Measurements from ENCODE around the gene MRPL44.

The MRPL44 gene

GRCh38 chr2:223957092-223957851 is at the start of gene MRPL44:
TSS of gene MRPL44 (plus strand) at chr2:223957463. CDS start at chr2:223957473, 10 bp downstream.
- in situ Hi-C loops (cut with HindIII; ENCODE audit: low sequenced_read_pairs), result no loop called here

GRCh38 chr2:223908304-223908998 is 48.8 kb upstream of the MRPL44 start:
- in situ Hi-C loops (cut with HindIII; ENCODE audit: low sequenced_read_pairs), result no loop called here

GRCh38 chr2:223909001-223909741 is 48.1 kb upstream of the MRPL44 start:
- in situ Hi-C loops (cut with HindIII; ENCODE audit: low sequenced_read_pairs), result no loop called here

GRCh38 chr2:223914324-223914723 is 42.9 kb upstream of the MRPL44 start:
- in situ Hi-C loops (cut with HindIII; ENCODE audit: low sequenced_read_pairs), result no loop called here

- in situ Hi-C loops (cut with HindIII; ENCODE audit: low sequenced_read_pairs), result no loop called here
These were observed 42.2 kb upstream of the MRPL44 start for GRCh38 chr2:223915071-223915470.

- in situ Hi-C loops (cut with HindIII; ENCODE audit: low sequenced_read_pairs), result no loop called here
These were observed 40.9 kb upstream of the MRPL44 start for GRCh38 chr2:223916181-223916920.

- in situ Hi-C loops (cut with HindIII; ENCODE audit: low sequenced_read_pairs), result no loop called here
These were observed 38.6 kb upstream of the MRPL44 start for GRCh38 chr2:223918671-223919134.

- in situ Hi-C loops (cut with HindIII; ENCODE audit: low sequenced_read_pairs), result no loop called here
These were observed 37.2 kb upstream of the MRPL44 start for GRCh38 chr2:223920109-223920508.

GRCh38 chr2:223921204-223921603 is 36.1 kb upstream of the MRPL44 start:
- in situ Hi-C loops (cut with HindIII; ENCODE audit: low sequenced_read_pairs), result no loop called here

- in situ Hi-C loops (cut with HindIII; ENCODE audit: low sequenced_read_pairs), result no loop called here
These were observed 35.0 kb upstream of the MRPL44 start for GRCh38 chr2:223922308-223922707.

- in situ Hi-C loops (cut with HindIII; ENCODE audit: low sequenced_read_pairs), result no loop called here
These were observed 33.3 kb upstream of the MRPL44 start for GRCh38 chr2:223923976-223924375.

- in situ Hi-C loops (cut with HindIII; ENCODE audit: low sequenced_read_pairs), result no loop called here
These were observed 32.2 kb upstream of the MRPL44 start for GRCh38 chr2:223925106-223925505.

GRCh38 chr2:223928113-223929006 is 28.9 kb upstream of the MRPL44 start:
- in situ Hi-C loops (cut with HindIII; ENCODE audit: low sequenced_read_pairs), result no loop called here

GRCh38 chr2:223929571-223930102 is 27.6 kb upstream of the MRPL44 start:
- in situ Hi-C loops (cut with HindIII; ENCODE audit: low sequenced_read_pairs), result no loop called here

- in situ Hi-C loops (cut with HindIII; ENCODE audit: low sequenced_read_pairs), result no loop called here
These were observed 26.9 kb upstream of the MRPL44 start for GRCh38 chr2:223930103-223930976.

GRCh38 chr2:223932816-223933800 is 24.2 kb upstream of the MRPL44 start:
- in situ Hi-C loops (cut with HindIII; ENCODE audit: low sequenced_read_pairs), result no loop called here

- in situ Hi-C loops (cut with HindIII; ENCODE audit: low sequenced_read_pairs), result no loop called here
These were observed 22.4 kb upstream of the MRPL44 start for GRCh38 chr2:223934870-223935269.

Data from endothelial cell of hepatic sinusoid (primary cell).